HepG2 (cell line): Measurements from ENCODE around the gene NSD1. TPM values are rescaled to one million over a fixed set of nuclear protein-coding genes. Genes with fewer than 3 reads are reported as not detected.
A peak's percentile ranks its signal among the peaks of the same experiment; 100 is the strongest.

Source experiments
- AGO2 ChIP-seq: fragments of 200-400 bp; formaldehyde crosslinking; optimal IDR thresholded peaks from 2 replicates; pipeline ENCODE3; 2017; ENCODE audit warnings: mild to moderate bottlenecking, low read depth, low read length, moderate library complexity
- AKAP8 ChIP-seq: sonication (generic); formaldehyde crosslinking; IDR thresholded peaks from 2 replicates; pipeline ENCODE4 v1.5.1; 2020; ENCODE audit warnings: mild to moderate bottlenecking, missing genetic modification reagents
- ATF7 ChIP-seq, 2 experiments: fragments of 450-650 bp in 1 of 2; sonication (generic) in 1 of 2; formaldehyde crosslinking in 1 of 2; IDR thresholded peaks; 2 replicates each; pipeline versions ENCODE4 v1.4.0 to v1.6.1; 2016 to 2020; ENCODE audit warnings: antibody characterized with exemption in 1 of 2, mild to moderate bottlenecking in 1 of 2, missing genetic modification reagents in 1 of 2
- CHCHD3 ChIP-seq: sonication (generic); formaldehyde crosslinking; IDR thresholded peaks from 2 replicates; pipeline ENCODE4 v1.8.0; 2022; ENCODE audit warnings: mild to moderate bottlenecking, missing genetic modification reagents, moderate library complexity
- IKZF1 ChIP-seq: fragments of 450-650 bp; IDR thresholded peaks from 2 replicates; pipeline ENCODE4 v1.7.1; 2016
- ISL2 ChIP-seq: sonication (generic); formaldehyde crosslinking; IDR thresholded peaks from 2 replicates; pipeline ENCODE4 v1.5.0; 2020; ENCODE audit warnings: missing genetic modification reagents
- MXD3 ChIP-seq: IDR thresholded peaks from 2 replicates; pipeline ENCODE4 v1.6.1; 2016; ENCODE audit warnings: mild to moderate bottlenecking, missing biosample characterization, missing genetic modification reagents
- POGK ChIP-seq: sonication (generic); formaldehyde crosslinking; conservative IDR thresholded peaks from 2 replicates; pipeline ENCODE4 v1.8.0; 2022; ENCODE audit warnings: mild to moderate bottlenecking, moderate library complexity, missing genetic modification reagents
- RBFOX2 ChIP-seq: fragments of 200-400 bp; formaldehyde crosslinking; IDR thresholded peaks from 2 replicates; pipeline ENCODE4 v1.6.1; 2017; ENCODE audit warnings: low read depth, mild to moderate bottlenecking, low read length
- RNF2 ChIP-seq: fragments of 450-650 bp; conservative IDR thresholded peaks from 2 replicates; pipeline ENCODE4 v1.6.1; 2016; ENCODE audit warnings: low read depth
- RXRA ChIP-seq: sonication (generic); formaldehyde crosslinking; IDR thresholded peaks from 2 replicates; pipeline ENCODE4 v1.5.1; 2020; ENCODE audit warnings: missing genetic modification reagents
- SP5 ChIP-seq: IDR thresholded peaks from 2 replicates; pipeline ENCODE4 v1.6.1; 2016; ENCODE audit warnings: low read depth, borderline replicate concordance
- SRF ChIP-seq: IDR thresholded peaks from 2 replicates; pipeline ENCODE4 v1.6.1; 2011; ENCODE audit warnings: mild to moderate bottlenecking, low read depth, low read length, moderate library complexity
- ZFP36L1 ChIP-seq: sonication (generic); formaldehyde crosslinking; IDR thresholded peaks from 2 replicates; pipeline ENCODE4 v1.8.0; 2022; ENCODE audit warnings: mild to moderate bottlenecking, missing genetic modification reagents, moderate library complexity
- ZMAT3 ChIP-seq: sonication (generic); formaldehyde crosslinking; conservative IDR thresholded peaks from 2 replicates; pipeline ENCODE4 v1.7.0; 2021; ENCODE audit warnings: missing genetic modification reagents
- ZMYM3 ChIP-seq: sonication (generic); formaldehyde crosslinking; IDR thresholded peaks from 2 replicates; pipeline ENCODE4 v1.5.1; 2020; ENCODE audit warnings: mild to moderate bottlenecking, missing genetic modification reagents
- ZNF160 ChIP-seq: sonication (generic); formaldehyde crosslinking; IDR thresholded peaks from 2 replicates; pipeline ENCODE4 v1.8.0; 2022; ENCODE audit warnings: mild to moderate bottlenecking, inconsistent platforms, missing genetic modification reagents
- ZNF44 ChIP-seq: sonication (generic); formaldehyde crosslinking; IDR thresholded peaks from 2 replicates; pipeline ENCODE4 v1.5.1; 2020; ENCODE audit warnings: mild to moderate bottlenecking, missing genetic modification reagents
- polyA plus RNA-seq, 8 experiments: library from polyadenylated mRNA; depleted of rRNA in 3 of 8; stranded (reverse) in 7 of 8; unstranded in 1 of 8; fragments of >200 nt; fragmentation: Illumina TruSeq in 4 of 8; extraction: Trizol in 4 of 8; gene quantifications; 2 replicates each; pipeline versions ENCODE4 v1.2.1 to v1.2.3, GENCODE V29; 2011 to 2016; ENCODE audit warnings: low read depth in 4 of 8, missing spikeins in 1 of 8, mixed read lengths in 1 of 8; ENCODE audit not compliant: insufficient read depth in 1 of 8
- total RNA-seq, 5 experiments: library from RNA; depleted of rRNA; stranded (reverse); fragments of >200 nt; fragmentation: Illumina TruSeq; extraction: Trizol; gene quantifications; 2 replicates each; pipeline ENCODE4 v1.2.3, GENCODE V29; 2016; ENCODE audit warnings: low read depth in 1 of 5
- TF ChIP-seq, protein P1 (sequence below): sonication (generic); formaldehyde crosslinking; IDR thresholded peaks from 2 replicates; pipeline ENCODE4 v1.4.0; 2020; ENCODE audit warnings: missing genetic modification reagents
- TF ChIP-seq, protein P2 (sequence below): sonication (generic); formaldehyde crosslinking; IDR thresholded peaks from 2 replicates; pipeline ENCODE4 v1.9.0; 2022; ENCODE audit warnings: missing genetic modification reagents, mild to moderate bottlenecking, borderline replicate concordance

Gene NSD1
- total and polyA plus RNA-seq, 2 of the 13 experiments (the other 11 are each of a cell fraction or from before 2014, with no cell fraction given), result 0.01 to 0.09 TPM

DNA sequence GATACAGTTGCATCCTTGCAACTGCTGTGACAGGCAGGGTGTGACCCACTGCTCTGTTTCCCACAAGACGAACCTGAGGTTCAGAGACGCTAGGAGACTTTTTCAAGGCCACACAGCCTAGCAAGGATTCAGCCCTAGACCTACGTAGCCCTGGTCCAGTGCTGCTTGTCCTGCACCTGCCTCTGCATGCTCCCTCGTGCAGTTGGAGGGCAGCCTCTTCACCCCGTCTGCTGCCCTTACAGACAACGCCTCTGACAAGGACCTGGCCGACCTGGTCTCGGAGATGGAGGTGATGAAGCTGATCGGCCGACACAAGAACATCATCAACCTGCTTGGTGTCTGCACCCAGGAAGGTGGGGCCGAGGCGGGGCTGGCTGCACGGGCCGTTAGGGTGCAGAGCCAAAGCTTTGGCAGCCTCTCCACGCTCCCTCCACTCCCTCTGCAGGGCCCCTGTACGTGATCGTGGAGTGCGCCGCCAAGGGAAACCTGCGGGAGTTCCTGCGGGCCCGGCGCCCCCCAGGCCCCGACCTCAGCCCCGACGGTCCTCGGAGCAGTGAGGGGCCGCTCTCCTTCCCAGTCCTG, 38.4 kb upstream of the NSD1 start (continued):
- TF ChIP-seq SRF (no peak), ZMYM3 (CRISPR knock-in tag) (peak; percentile 19; the same call in 1 of the 2 replicates), ZNF160 (CRISPR knock-in tag) (no peak), AGO2 (peak; percentile 82), MXD3 (CRISPR knock-in tag) (no peak), ZNF44 (CRISPR knock-in tag) (no peak), RXRA (no peak), RNF2 (no peak), ATF7 (IDR thresholded peaks at IDR 0.05) (no peak), ATF7 (CRISPR knock-in tag; IDR thresholded peaks at IDR 0.05) (no peak), IKZF1 (no peak), ISL2 (CRISPR knock-in tag) (no peak), ZMAT3 (CRISPR knock-in tag) (0 out of 2 replicates have a peak, but pooled peaks have one; percentile 13), RBFOX2 (peak; percentile 71), ZFP36L1 (CRISPR knock-in tag) (no peak), CHCHD3 (CRISPR knock-in tag) (no peak), SP5 (no peak), POGK (CRISPR knock-in tag) (0 out of 2 replicates have a peak, but pooled peaks have one; percentile 2), AKAP8 (CRISPR knock-in tag) (0 out of 2 replicates have a peak, but pooled peaks have one; percentile 3)
- TF ChIP-seq, protein P1, sequence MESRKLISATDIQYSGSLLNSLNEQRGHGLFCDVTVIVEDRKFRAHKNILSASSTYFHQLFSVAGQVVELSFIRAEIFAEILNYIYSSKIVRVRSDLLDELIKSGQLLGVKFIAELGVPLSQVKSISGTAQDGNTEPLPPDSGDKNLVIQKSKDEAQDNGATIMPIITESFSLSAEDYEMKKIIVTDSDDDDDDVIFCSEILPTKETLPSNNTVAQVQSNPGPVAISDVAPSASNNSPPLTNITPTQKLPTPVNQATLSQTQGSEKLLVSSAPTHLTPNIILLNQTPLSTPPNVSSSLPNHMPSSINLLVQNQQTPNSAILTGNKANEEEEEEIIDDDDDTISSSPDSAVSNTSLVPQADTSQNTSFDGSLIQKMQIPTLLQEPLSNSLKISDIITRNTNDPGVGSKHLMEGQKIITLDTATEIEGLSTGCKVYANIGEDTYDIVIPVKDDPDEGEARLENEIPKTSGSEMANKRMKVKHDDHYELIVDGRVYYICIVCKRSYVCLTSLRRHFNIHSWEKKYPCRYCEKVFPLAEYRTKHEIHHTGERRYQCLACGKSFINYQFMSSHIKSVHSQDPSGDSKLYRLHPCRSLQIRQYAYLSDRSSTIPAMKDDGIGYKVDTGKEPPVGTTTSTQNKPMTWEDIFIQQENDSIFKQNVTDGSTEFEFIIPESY (CRISPR knock-in tag), result no peak; the same call in 1 of the 2 replicates
- TF ChIP-seq, protein P2, sequence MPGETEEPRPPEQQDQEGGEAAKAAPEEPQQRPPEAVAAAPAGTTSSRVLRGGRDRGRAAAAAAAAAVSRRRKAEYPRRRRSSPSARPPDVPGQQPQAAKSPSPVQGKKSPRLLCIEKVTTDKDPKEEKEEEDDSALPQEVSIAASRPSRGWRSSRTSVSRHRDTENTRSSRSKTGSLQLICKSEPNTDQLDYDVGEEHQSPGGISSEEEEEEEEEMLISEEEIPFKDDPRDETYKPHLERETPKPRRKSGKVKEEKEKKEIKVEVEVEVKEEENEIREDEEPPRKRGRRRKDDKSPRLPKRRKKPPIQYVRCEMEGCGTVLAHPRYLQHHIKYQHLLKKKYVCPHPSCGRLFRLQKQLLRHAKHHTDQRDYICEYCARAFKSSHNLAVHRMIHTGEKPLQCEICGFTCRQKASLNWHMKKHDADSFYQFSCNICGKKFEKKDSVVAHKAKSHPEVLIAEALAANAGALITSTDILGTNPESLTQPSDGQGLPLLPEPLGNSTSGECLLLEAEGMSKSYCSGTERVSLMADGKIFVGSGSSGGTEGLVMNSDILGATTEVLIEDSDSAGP (CRISPR knock-in tag), result peak; percentile 45; the same call in 1 of the 2 replicates
- TF ChIP-seq, all 625 proteins: peak for 13
